ENCODE data around the gene HES6.

- no peak for TF ChIP-seq CTCF (IDR thresholded peaks at IDR 0.05)
- TF ChIP-seq POLR2A (IDR thresholded peaks at IDR 0.05), result no peak
These were observed 37.3 kb downstream of the HES6 start for GRCh38 chr2:238202326-238203093.

Measured in testis (tissue), 2 donors.